ENCODE data around the gene UTP25.

DNA sequence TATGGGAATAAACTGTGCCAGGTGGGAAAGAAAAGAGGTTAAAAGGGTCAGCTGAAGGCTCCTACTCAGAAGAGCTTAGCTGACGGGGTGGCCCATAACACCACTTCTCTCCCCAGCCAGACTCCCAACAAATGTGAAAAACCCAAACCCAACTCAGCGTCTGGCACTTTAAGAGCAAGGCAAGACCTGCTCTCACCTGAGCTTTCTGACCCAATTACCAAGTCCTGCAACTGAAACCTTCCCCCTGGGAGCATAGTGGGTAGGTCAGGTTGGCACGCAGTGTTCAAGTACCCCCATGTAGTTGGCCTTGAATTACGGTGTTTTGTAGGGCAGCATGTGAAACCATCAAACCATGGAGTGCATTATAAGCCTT is 25.0 kb upstream of the UTP25 start:
- TF ChIP-seq, protein P1, sequence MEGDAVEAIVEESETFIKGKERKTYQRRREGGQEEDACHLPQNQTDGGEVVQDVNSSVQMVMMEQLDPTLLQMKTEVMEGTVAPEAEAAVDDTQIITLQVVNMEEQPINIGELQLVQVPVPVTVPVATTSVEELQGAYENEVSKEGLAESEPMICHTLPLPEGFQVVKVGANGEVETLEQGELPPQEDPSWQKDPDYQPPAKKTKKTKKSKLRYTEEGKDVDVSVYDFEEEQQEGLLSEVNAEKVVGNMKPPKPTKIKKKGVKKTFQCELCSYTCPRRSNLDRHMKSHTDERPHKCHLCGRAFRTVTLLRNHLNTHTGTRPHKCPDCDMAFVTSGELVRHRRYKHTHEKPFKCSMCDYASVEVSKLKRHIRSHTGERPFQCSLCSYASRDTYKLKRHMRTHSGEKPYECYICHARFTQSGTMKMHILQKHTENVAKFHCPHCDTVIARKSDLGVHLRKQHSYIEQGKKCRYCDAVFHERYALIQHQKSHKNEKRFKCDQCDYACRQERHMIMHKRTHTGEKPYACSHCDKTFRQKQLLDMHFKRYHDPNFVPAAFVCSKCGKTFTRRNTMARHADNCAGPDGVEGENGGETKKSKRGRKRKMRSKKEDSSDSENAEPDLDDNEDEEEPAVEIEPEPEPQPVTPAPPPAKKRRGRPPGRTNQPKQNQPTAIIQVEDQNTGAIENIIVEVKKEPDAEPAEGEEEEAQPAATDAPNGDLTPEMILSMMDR (IDR thresholded peaks at IDR 0.05): no peak
- TF ChIP-seq POLR2A (IDR thresholded peaks at IDR 0.05): no peak
